ENCODE data around the gene ARID1A.
A peak's percentile ranks its signal among the peaks of the same experiment; 100 is the strongest.

The ARID1A gene

GRCh38 chr1:26733392-26733791 is 37.6 kb downstream of the ARID1A start:
- H3K36me3 ChIP-seq (ENCODE audit: insufficient read depth, low read depth, low read length), result peaks cover 95% of the 10 kb centered on the region
- H3K27ac ChIP-seq (ENCODE audit: low read length), result no peak overlapping the region
- H3K9ac ChIP-seq (ENCODE audit: low read depth, low read length), result no peak overlapping the region
- H3K27me3 ChIP-seq (ENCODE audit: insufficient read depth, low read length), result no peaks in the 10 kb centered on the region
- no peaks in the 10 kb centered on the region for H3K9me3 ChIP-seq (ENCODE audit: insufficient read depth, low read depth, low read length)
- no peak overlapping the region for H3K4me3 ChIP-seq (ENCODE audit: low read length)
- H3K4me1 ChIP-seq (ENCODE audit: insufficient read depth, low read length), result no peaks in the 10 kb centered on the region

GRCh38 chr1:26733982-26734381 is 38.2 kb downstream of the ARID1A start:
- no peaks in the 10 kb centered on the region for H3K4me1 ChIP-seq (ENCODE audit: insufficient read depth, low read length)
- H3K27me3 ChIP-seq (ENCODE audit: insufficient read depth, low read length), result no peaks in the 10 kb centered on the region
- H3K4me3 ChIP-seq (ENCODE audit: low read length), result no peak overlapping the region
- H3K27ac ChIP-seq (ENCODE audit: low read length), result no peak overlapping the region
- peaks cover 94% of the 10 kb centered on the region for H3K36me3 ChIP-seq (ENCODE audit: insufficient read depth, low read depth, low read length)
- no peak overlapping the region for H3K9ac ChIP-seq (ENCODE audit: low read depth, low read length)
- no peaks in the 10 kb centered on the region for H3K9me3 ChIP-seq (ENCODE audit: insufficient read depth, low read depth, low read length)

- Histone ChIP-seq H3K27me3 (ENCODE audit: insufficient read depth, low read length) (no peaks in the 10 kb centered on the region), H3K27ac (ENCODE audit: low read length) (no peak overlapping the region), H3K9me3 (ENCODE audit: insufficient read depth, low read depth, low read length) (no peaks in the 10 kb centered on the region), H3K4me1 (ENCODE audit: insufficient read depth, low read length) (no peaks in the 10 kb centered on the region), H3K9ac (ENCODE audit: low read depth, low read length) (no peak overlapping the region), H3K4me3 (ENCODE audit: low read length) (no peak overlapping the region), H3K36me3 (ENCODE audit: insufficient read depth, low read depth, low read length) (peaks cover 94% of the 10 kb centered on the region)
Measured at GRCh38 chr1:26734501-26735058, 38.8 kb downstream of the ARID1A start.

GRCh38 chr1:26739329-26739914 is 43.6 kb downstream of the ARID1A start:
- H3K36me3 ChIP-seq (ENCODE audit: insufficient read depth, low read depth, low read length), result peaks cover 93% of the 10 kb centered on the region
- H3K4me1 ChIP-seq (ENCODE audit: insufficient read depth, low read length), result peaks cover 4% of the 10 kb centered on the region; the same call in 1 of the 2 replicates
- H3K27me3 ChIP-seq (ENCODE audit: insufficient read depth, low read length), result no peaks in the 10 kb centered on the region
- no peak overlapping the region for H3K27ac ChIP-seq (ENCODE audit: low read length)
- H3K4me3 ChIP-seq (ENCODE audit: low read length), result no peak overlapping the region
- no peaks in the 10 kb centered on the region for H3K9me3 ChIP-seq (ENCODE audit: insufficient read depth, low read depth, low read length)
- H3K9ac ChIP-seq (ENCODE audit: low read depth, low read length), result no peak overlapping the region

GRCh38 chr1:26740023-26740634 is 44.3 kb downstream of the ARID1A start:
- Histone ChIP-seq H3K27ac (ENCODE audit: low read length) (no peak overlapping the region), H3K36me3 (ENCODE audit: insufficient read depth, low read depth, low read length) (peaks cover 93% of the 10 kb centered on the region)

GRCh38 chr1:26740952-26741351 is 45.1 kb downstream of the ARID1A start:
- H3K9me3 ChIP-seq (ENCODE audit: insufficient read depth, low read depth, low read length), result no peaks in the 10 kb centered on the region
- peaks cover 4% of the 10 kb centered on the region; the same call in 1 of the 2 replicates for H3K4me1 ChIP-seq (ENCODE audit: insufficient read depth, low read length)
- H3K9ac ChIP-seq (ENCODE audit: low read depth, low read length), result no peak overlapping the region
- H3K36me3 ChIP-seq (ENCODE audit: insufficient read depth, low read depth, low read length), result peaks cover 93% of the 10 kb centered on the region
- H3K27me3 ChIP-seq (ENCODE audit: insufficient read depth, low read length), result no peaks in the 10 kb centered on the region
- no peak overlapping the region for H3K4me3 ChIP-seq (ENCODE audit: low read length)
- H3K27ac ChIP-seq (ENCODE audit: low read length), result no peak overlapping the region

More at GRCh38 chr1:26740023-26740634, 44.3 kb downstream of the ARID1A start:
- peaks cover 4% of the 10 kb centered on the region; the same call in 1 of the 2 replicates for H3K4me1 ChIP-seq (ENCODE audit: insufficient read depth, low read length)
- no peak overlapping the region for H3K9ac ChIP-seq (ENCODE audit: low read depth, low read length)
- no peaks in the 10 kb centered on the region for H3K27me3 ChIP-seq (ENCODE audit: insufficient read depth, low read length)
- no peak overlapping the region for H3K4me3 ChIP-seq (ENCODE audit: low read length)
- no peaks in the 10 kb centered on the region for H3K9me3 ChIP-seq (ENCODE audit: insufficient read depth, low read depth, low read length)

- Histone ChIP-seq H3K9ac (ENCODE audit: low read depth, low read length) (0 out of 2 replicates have a peak overlapping the region, but pooled peaks have one; percentile 20), H3K27me3 (ENCODE audit: insufficient read depth, low read length) (no peaks in the 10 kb centered on the region), H3K4me3 (ENCODE audit: low read length) (no peak overlapping the region), H3K36me3 (ENCODE audit: insufficient read depth, low read depth, low read length) (peaks cover 97% of the 10 kb centered on the region), H3K4me1 (ENCODE audit: insufficient read depth, low read length) (peaks cover 4% of the 10 kb centered on the region; the same call in 1 of the 2 replicates), H3K9me3 (ENCODE audit: insufficient read depth, low read depth, low read length) (no peaks in the 10 kb centered on the region), H3K27ac (ENCODE audit: low read length) (no peak overlapping the region)
Measured at GRCh38 chr1:26743426-26744059, 47.7 kb downstream of the ARID1A start.

GRCh38 chr1:26744075-26744959 is 48.5 kb downstream of the ARID1A start:
- Histone ChIP-seq H3K9me3 (ENCODE audit: insufficient read depth, low read depth, low read length) (no peaks in the 10 kb centered on the region), H3K27ac (ENCODE audit: low read length) (no peak overlapping the region), H3K36me3 (ENCODE audit: insufficient read depth, low read depth, low read length) (peaks cover 94% of the 10 kb centered on the region), H3K9ac (ENCODE audit: low read depth, low read length) (peak overlapping the region; percentile 23; the same call in 1 of the 2 replicates), H3K27me3 (ENCODE audit: insufficient read depth, low read length) (no peaks in the 10 kb centered on the region), H3K4me1 (ENCODE audit: insufficient read depth, low read length) (peaks cover 4% of the 10 kb centered on the region; the same call in 1 of the 2 replicates), H3K4me3 (ENCODE audit: low read length) (no peak overlapping the region)

- H3K4me1 ChIP-seq (ENCODE audit: insufficient read depth, low read length), result peaks cover 4% of the 10 kb centered on the region; the same call in 1 of the 2 replicates
- no peaks in the 10 kb centered on the region for H3K9me3 ChIP-seq (ENCODE audit: insufficient read depth, low read depth, low read length)
- H3K9ac ChIP-seq (ENCODE audit: low read depth, low read length), result no peak overlapping the region
- H3K27ac ChIP-seq (ENCODE audit: low read length), result no peak overlapping the region
- H3K36me3 ChIP-seq (ENCODE audit: insufficient read depth, low read depth, low read length), result peaks cover 94% of the 10 kb centered on the region
- H3K27me3 ChIP-seq (ENCODE audit: insufficient read depth, low read length), result no peaks in the 10 kb centered on the region
- no peak overlapping the region for H3K4me3 ChIP-seq (ENCODE audit: low read length)
Measured at GRCh38 chr1:26745191-26745590, 49.4 kb downstream of the ARID1A start.

- no peaks in the 10 kb centered on the region for H3K27me3 ChIP-seq (ENCODE audit: insufficient read depth, low read length)
- H3K4me3 ChIP-seq (ENCODE audit: low read length), result no peak overlapping the region
- peaks cover 4% of the 10 kb centered on the region; the same call in 1 of the 2 replicates for H3K4me1 ChIP-seq (ENCODE audit: insufficient read depth, low read length)
- no peaks in the 10 kb centered on the region for H3K9me3 ChIP-seq (ENCODE audit: insufficient read depth, low read depth, low read length)
- peaks cover 93% of the 10 kb centered on the region for H3K36me3 ChIP-seq (ENCODE audit: insufficient read depth, low read depth, low read length)
- no peak overlapping the region for H3K9ac ChIP-seq (ENCODE audit: low read depth, low read length)
- no peak overlapping the region for H3K27ac ChIP-seq (ENCODE audit: low read length)
Measured at GRCh38 chr1:26747048-26747447, 51.2 kb downstream of the ARID1A start.

GRCh38 chr1:26748351-26748750 is 52.5 kb downstream of the ARID1A start:
- Histone ChIP-seq H3K4me3 (ENCODE audit: low read length) (no peak overlapping the region), H3K27ac (ENCODE audit: low read length) (no peak overlapping the region), H3K36me3 (ENCODE audit: insufficient read depth, low read depth, low read length) (peaks cover 93% of the 10 kb centered on the region), H3K9me3 (ENCODE audit: insufficient read depth, low read depth, low read length) (no peaks in the 10 kb centered on the region), H3K27me3 (ENCODE audit: insufficient read depth, low read length) (no peaks in the 10 kb centered on the region), H3K4me1 (ENCODE audit: insufficient read depth, low read length) (peaks cover 4% of the 10 kb centered on the region; the same call in 1 of the 2 replicates), H3K9ac (ENCODE audit: low read depth, low read length) (no peak overlapping the region)

Measured in iPS-20b (cell line).